Measurements from ENCODE around the gene ODAD3.

DNA sequence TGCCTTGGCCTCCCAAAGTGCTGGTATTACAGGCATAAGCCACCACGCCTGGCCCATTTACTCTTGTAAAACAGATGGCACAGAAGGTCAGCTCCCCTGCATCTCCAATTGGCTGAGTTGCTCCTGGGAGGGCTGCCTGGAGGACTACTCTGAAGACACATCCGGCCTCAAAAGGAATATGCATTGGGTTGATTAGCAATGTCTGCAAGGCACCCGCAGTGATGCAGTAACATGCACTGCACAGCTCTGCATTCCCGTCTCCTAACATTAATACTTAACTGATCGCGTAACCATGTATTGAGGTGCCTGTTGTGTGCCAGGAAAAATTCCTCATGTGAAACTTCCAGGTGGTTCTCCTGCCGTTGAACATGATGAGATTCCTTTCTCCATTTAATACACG, 40.9 kb upstream of the ODAD3 start:
- no peak for TF ChIP-seq CTCF (IDR thresholded peaks at IDR 0.05; ENCODE audit: insufficient read depth, low read depth, low read length)
- TF ChIP-seq EZH2 (IDR thresholded peaks at IDR 0.05; ENCODE audit: insufficient read depth, low read length), result no peak
